AG20443 (cell line): ENCODE data around the gene CHPF2.

ENCODE experiments used
- DNase-seq: peaks from one replicate; pipeline ENCODE4 v3.0.0; 2012; ENCODE audit warnings: low spot score, mixed read lengths

Gene CHPF2

GRCh38 chr7:151245360-151246101 lies 13.2 kb downstream of the CHPF2 start:
- DNase-seq = peak; percentile 84

GRCh38 chr7:151246102-151246850 lies 14.0 kb downstream of the CHPF2 start:
- peak; percentile 34 for DNase-seq

GRCh38 chr7:151246851-151247580 lies 14.7 kb downstream of the CHPF2 start:
- DNase-seq = no peak

- DNase-seq = peak; percentile 39
These were observed 15.5 kb downstream of the CHPF2 start for GRCh38 chr7:151247611-151248345.

GRCh38 chr7:151248346-151249033 lies 16.2 kb downstream of the CHPF2 start, which contains the start of gene SMARCD3:
Gene SMARCD3 (minus strand): TSS chr7:151248694. CDS start chr7:151248562, 132 bp downstream.
- DNase-seq = peak; percentile 74

GRCh38 chr7:151249034-151249731 lies 16.9 kb downstream of the CHPF2 start:
- peak; percentile 77 for DNase-seq

- DNase-seq = peak; percentile 78
These were observed 17.4 kb downstream of the CHPF2 start for GRCh38 chr7:151249732-151250072.

GRCh38 chr7:151250181-151251132 lies 18.2 kb downstream of the CHPF2 start:
- DNase-seq = no peak

GRCh38 chr7:151251328-151251688 lies 19.0 kb downstream of the CHPF2 start:
- no peak for DNase-seq

GRCh38 chr7:151251689-151252560 lies 19.6 kb downstream of the CHPF2 start:
- DNase-seq = peak; percentile 96

- DNase-seq = peak; percentile 20
These were observed 20.2 kb downstream of the CHPF2 start for GRCh38 chr7:151252561-151252835.

GRCh38 chr7:151252961-151253711 lies 20.9 kb downstream of the CHPF2 start:
- peak; percentile 29 for DNase-seq

- DNase-seq = no peak
These were observed 22.0 kb downstream of the CHPF2 start for GRCh38 chr7:151254316-151254715.

GRCh38 chr7:151254851-151255250 lies 22.6 kb downstream of the CHPF2 start:
- no peak for DNase-seq

GRCh38 chr7:151255390-151255789 lies 23.1 kb downstream of the CHPF2 start:
- DNase-seq = no peak

GRCh38 chr7:151256410-151257045 lies 24.2 kb downstream of the CHPF2 start:
- peak; percentile 47 for DNase-seq

GRCh38 chr7:151257990-151258389 lies 25.7 kb downstream of the CHPF2 start:
- DNase-seq = no peak

- DNase-seq = no peak
These were observed 28.2 kb downstream of the CHPF2 start for GRCh38 chr7:151260471-151260870.
